ENCODE measurements around the gene PSEN1. TPM values are rescaled to one million over a fixed set of nuclear protein-coding genes. Genes with fewer than 3 reads are reported as not detected.

The PSEN1 gene
- total and polyA plus RNA-seq, 2 of the 8 experiments (the other 6 are each of a cell fraction or from before 2014, with no cell fraction given) = 10.1 to 38.7 TPM

GRCh38 chr14:73142216-73142615, 5.9 kb downstream of the PSEN1 start (continued):
- TF ChIP-seq RNF2 (IDR thresholded peaks at IDR 0.05; ENCODE audit: borderline replicate concordance, low read depth, low read length, missing control alignments, poor library complexity, severe bottlenecking) (no peak), PHF8 (conservative IDR thresholded peaks at IDR 0.05; ENCODE audit: low read depth, low read length) (no peak), MAX (IDR thresholded peaks at IDR 0.05) (no peak), CBX8 (IDR thresholded peaks at IDR 0.05; ENCODE audit: borderline replicate concordance, low read depth, low read length) (no peak)

All from H1 (cell line).